ENCODE results near the gene HSPB7.

DNA sequence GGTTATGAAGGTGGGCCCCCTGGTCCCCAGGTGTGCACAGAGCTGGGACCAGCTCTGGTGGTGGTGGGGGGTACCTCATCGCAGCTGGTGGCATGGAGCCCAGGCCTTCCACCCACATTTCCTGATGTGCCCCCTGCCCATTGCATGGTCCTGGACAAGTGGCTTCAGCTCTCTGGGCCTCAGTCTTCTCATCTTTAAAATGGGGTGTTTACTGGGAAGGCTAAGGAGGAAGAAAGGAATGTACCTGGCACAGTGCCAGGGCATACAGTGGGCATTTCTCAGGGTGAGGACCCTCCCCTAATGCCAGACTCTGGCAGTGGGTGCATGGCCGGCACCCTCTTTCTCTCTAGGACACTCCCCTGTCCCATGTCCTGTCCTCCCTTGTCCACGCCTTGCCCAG lies 33.2 kb upstream of the HSPB7 start:
- TF ChIP-seq, protein P1, sequence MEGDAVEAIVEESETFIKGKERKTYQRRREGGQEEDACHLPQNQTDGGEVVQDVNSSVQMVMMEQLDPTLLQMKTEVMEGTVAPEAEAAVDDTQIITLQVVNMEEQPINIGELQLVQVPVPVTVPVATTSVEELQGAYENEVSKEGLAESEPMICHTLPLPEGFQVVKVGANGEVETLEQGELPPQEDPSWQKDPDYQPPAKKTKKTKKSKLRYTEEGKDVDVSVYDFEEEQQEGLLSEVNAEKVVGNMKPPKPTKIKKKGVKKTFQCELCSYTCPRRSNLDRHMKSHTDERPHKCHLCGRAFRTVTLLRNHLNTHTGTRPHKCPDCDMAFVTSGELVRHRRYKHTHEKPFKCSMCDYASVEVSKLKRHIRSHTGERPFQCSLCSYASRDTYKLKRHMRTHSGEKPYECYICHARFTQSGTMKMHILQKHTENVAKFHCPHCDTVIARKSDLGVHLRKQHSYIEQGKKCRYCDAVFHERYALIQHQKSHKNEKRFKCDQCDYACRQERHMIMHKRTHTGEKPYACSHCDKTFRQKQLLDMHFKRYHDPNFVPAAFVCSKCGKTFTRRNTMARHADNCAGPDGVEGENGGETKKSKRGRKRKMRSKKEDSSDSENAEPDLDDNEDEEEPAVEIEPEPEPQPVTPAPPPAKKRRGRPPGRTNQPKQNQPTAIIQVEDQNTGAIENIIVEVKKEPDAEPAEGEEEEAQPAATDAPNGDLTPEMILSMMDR (IDR thresholded peaks at IDR 0.05): no peak
- TF ChIP-seq POLR2A (IDR thresholded peaks at IDR 0.05): no peak
